ENCODE data around the gene PTPRD. TPM values are rescaled to one million over a fixed set of nuclear protein-coding genes. Genes with fewer than 3 reads are reported as not detected.

The PTPRD gene
- total and polyA plus RNA-seq, 2 experiments from 2014 or later: 11.5 to 58.0 TPM

GRCh38 chr9:9231946-9232345 lies 1380.9 kb downstream of the PTPRD start (continued):
- TF ChIP-seq EZH2phosphoT487 (IDR thresholded peaks at IDR 0.05; ENCODE audit: unreplicated experiment) (no peak), ZNF114 (CRISPR knock-in tag; IDR thresholded peaks at IDR 0.05) (no peak), REST (IDR thresholded peaks at IDR 0.05; ENCODE audit: unreplicated experiment) (no peak), CTCF (conservative IDR thresholded peaks at IDR 0.05; ENCODE audit: low read depth in 2 of 2) (no peak)

DNA sequence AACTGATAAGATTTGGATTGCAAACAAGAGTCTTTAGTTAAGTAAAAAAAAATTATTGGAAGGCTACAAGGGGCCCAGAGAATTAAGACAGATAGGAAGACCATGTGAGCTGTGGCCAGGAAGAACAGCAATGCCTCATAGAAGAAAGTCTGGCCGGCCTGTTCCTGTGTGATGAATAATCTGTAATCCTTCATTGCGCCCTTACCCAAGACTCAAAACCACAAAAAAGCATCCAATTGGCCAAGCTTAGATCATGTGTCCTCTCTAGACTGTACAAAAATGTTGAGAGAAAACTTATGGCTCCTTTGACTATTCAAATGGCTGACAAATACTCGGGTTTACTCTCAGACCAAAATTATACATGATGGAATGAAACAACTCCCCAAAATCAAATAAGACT lies 1383.5 kb downstream of the PTPRD start:
- Histone ChIP-seq H2AFZ (no peak overlapping the region), H3K4me2 (no peak overlapping the region), H3K79me2 (replicated peaks; ENCODE audit: insufficient read depth) (no peaks in the 10 kb centered on the region), H3F3A (replicated peaks; ENCODE audit: low read depth) (no peaks in the 10 kb centered on the region), H3K9me2 (ENCODE audit: insufficient read depth) (no peaks in the 10 kb centered on the region), H3K4me3 (no peak overlapping the region), H3K27me3 (ENCODE audit: insufficient read depth) (no peaks in the 10 kb centered on the region), H3K27ac (ENCODE audit: low read depth) (no peak overlapping the region), H3K36me3 (ENCODE audit: insufficient read depth) (peaks cover under 1% of the 10 kb centered on the region; the same call in 1 of the 2 replicates), H3K4me1 (ENCODE audit: insufficient read depth) (no peaks in the 10 kb centered on the region), H4K20me1 (replicated peaks; ENCODE audit: insufficient read depth) (no peaks in the 10 kb centered on the region)
- Mint-ChIP-seq H3K9me3 (peaks cover 14% of the 10 kb centered on the region), H3K27ac (no peak overlapping the region), H3K36me3 (ENCODE audit: low read depth) (peaks cover 12% of the 10 kb centered on the region; the same call in 2 of the 3 replicates), H3K4me3 (no peak overlapping the region), H3K27me3 (ENCODE audit: insufficient read depth, low read depth, poor library complexity) (no peaks in the 10 kb centered on the region), H3K4me1 (peaks cover 5% of the 10 kb centered on the region; the same call in 2 of the 3 replicates)
- no peak for ATAC-seq
- no peak for DNase-seq (ENCODE audit: low spot score)
- TF ChIP-seq STAT1 (IDR thresholded peaks at IDR 0.05; ENCODE audit: unreplicated experiment) (no peak), ZNF114 (CRISPR knock-in tag; IDR thresholded peaks at IDR 0.05) (no peak), POLR2AphosphoS5 (IDR thresholded peaks at IDR 0.05; ENCODE audit: low read depth) (no peak), CREB1 (CRISPR knock-in tag; IDR thresholded peaks at IDR 0.05; ENCODE audit: low read depth) (no peak), REST (IDR thresholded peaks at IDR 0.05; ENCODE audit: unreplicated experiment) (no peak), NANOG (IDR thresholded peaks at IDR 0.05; ENCODE audit: borderline replicate concordance) (no peak), EZH2 (IDR thresholded peaks at IDR 0.05; ENCODE audit: low read depth, unreplicated experiment) (no peak)
- TF ChIP-seq, protein P1, sequence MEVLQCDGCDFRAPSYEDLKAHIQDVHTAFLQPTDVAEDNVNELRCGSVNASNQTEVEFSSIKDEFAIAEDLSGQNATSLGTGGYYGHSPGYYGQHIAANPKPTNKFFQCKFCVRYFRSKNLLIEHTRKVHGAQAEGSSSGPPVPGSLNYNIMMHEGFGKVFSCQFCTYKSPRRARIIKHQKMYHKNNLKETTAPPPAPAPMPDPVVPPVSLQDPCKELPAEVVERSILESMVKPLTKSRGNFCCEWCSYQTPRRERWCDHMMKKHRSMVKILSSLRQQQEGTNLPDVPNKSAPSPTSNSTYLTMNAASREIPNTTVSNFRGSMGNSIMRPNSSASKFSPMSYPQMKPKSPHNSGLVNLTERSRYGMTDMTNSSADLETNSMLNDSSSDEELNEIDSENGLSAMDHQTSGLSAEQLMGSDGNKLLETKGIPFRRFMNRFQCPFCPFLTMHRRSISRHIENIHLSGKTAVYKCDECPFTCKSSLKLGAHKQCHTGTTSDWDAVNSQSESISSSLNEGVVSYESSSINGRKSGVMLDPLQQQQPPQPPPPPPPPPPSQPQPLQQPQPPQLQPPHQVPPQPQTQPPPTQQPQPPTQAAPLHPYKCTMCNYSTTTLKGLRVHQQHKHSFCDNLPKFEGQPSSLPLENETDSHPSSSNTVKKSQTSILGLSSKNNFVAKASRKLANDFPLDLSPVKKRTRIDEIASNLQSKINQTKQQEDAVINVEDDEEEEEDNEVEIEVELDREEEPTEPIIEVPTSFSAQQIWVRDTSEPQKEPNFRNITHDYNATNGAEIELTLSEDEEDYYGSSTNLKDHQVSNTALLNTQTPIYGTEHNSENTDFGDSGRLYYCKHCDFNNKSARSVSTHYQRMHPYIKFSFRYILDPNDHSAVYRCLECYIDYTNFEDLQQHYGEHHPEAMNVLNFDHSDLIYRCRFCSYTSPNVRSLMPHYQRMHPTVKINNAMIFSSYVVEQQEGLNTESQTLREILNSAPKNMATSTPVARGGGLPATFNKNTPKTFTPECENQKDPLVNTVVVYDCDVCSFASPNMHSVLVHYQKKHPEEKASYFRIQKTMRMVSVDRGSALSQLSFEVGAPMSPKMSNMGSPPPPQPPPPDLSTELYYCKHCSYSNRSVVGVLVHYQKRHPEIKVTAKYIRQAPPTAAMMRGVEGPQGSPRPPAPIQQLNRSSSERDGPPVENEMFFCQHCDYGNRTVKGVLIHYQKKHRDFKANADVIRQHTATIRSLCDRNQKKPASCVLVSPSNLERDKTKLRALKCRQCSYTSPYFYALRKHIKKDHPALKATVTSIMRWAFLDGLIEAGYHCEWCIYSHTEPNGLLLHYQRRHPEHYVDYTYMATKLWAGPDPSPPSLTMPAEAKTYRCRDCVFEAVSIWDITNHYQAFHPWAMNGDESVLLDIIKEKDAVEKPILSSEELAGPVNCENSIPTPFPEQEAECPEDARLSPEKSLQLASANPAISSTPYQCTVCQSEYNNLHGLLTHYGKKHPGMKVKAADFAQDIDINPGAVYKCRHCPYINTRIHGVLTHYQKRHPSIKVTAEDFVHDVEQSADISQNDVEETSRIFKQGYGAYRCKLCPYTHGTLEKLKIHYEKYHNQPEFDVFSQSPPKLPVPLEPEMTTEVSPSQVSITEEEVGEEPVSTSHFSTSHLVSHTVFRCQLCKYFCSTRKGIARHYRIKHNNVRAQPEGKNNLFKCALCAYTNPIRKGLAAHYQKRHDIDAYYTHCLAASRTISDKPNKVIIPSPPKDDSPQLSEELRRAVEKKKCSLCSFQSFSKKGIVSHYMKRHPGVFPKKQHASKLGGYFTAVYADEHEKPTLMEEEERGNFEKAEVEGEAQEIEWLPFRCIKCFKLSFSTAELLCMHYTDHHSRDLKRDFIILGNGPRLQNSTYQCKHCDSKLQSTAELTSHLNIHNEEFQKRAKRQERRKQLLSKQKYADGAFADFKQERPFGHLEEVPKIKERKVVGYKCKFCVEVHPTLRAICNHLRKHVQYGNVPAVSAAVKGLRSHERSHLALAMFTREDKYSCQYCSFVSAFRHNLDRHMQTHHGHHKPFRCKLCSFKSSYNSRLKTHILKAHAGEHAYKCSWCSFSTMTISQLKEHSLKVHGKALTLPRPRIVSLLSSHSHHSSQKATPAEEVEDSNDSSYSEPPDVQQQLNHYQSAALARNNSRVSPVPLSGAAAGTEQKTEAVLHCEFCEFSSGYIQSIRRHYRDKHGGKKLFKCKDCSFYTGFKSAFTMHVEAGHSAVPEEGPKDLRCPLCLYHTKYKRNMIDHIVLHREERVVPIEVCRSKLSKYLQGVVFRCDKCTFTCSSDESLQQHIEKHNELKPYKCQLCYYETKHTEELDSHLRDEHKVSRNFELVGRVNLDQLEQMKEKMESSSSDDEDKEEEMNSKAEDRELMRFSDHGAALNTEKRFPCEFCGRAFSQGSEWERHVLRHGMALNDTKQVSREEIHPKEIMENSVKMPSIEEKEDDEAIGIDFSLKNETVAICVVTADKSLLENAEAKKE (CRISPR knock-in tag; IDR thresholded peaks at IDR 0.05): no peak
